K562 (cell line): ENCODE measurements around the gene NVL. TPM values are rescaled to one million over a fixed set of nuclear protein-coding genes. Genes with fewer than 3 reads are reported as not detected.
A peak's percentile ranks its signal among the peaks of the same experiment; 100 is the strongest.

Experiments
- ARNT ChIP-seq, 2 experiments: fragments of 450-650 bp; IDR thresholded peaks; 2 replicates each; pipeline ENCODE4 v1.6.1; 2016; ENCODE audit warnings: mild to moderate bottlenecking in 1 of 2
- CBX1 ChIP-seq: sonication (generic); IDR thresholded peaks from 2 replicates; pipeline ENCODE4 v1.6.1; 2016; ENCODE audit warnings: antibody characterized with exemption, low read depth, mild to moderate bottlenecking
- CEBPG ChIP-seq, 3 experiments: fragments of 200-800 bp in 1 of 3; sonication (Bioruptor generic) in 1 of 3; sonication (generic) in 1 of 3; formaldehyde crosslinking in 1 of 3; IDR thresholded peaks in 2 of 3; conservative IDR thresholded peaks in 1 of 3; 2 replicates each; pipeline versions ENCODE4 v1.6.1 to v1.8.0; 2016 to 2022; ENCODE audit warnings: missing compliant biosample characterization in 2 of 3, missing genetic modification characterization in 2 of 3, mild to moderate bottlenecking in 1 of 3, missing genetic modification reagents in 1 of 3
- ELK1 ChIP-seq: sonication (generic); formaldehyde crosslinking; IDR thresholded peaks from 2 replicates; pipeline ENCODE4 v1.8.1; 2022; ENCODE audit warnings: missing genetic modification reagents
- HDAC1 ChIP-seq, 2 experiments: fragments of 450-650 bp; IDR thresholded peaks; 2 replicates each; pipeline ENCODE4 v1.6.1; 2016 to 2017; ENCODE audit warnings: inconsistent platforms in 1 of 2, mild to moderate bottlenecking in 1 of 2, moderate library complexity in 1 of 2
- ID3 ChIP-seq, 2 experiments: fragments of 250-450 bp in 1 of 2; fragments of 450-650 bp in 1 of 2; sonication (Bioruptor Pico) in 1 of 2; IDR thresholded peaks; 2 replicates each; pipeline versions ENCODE4 v1.6.1 to v1.8.0; 2016 to 2021; ENCODE audit warnings: mild to moderate bottlenecking in 2 of 2, moderate library complexity in 2 of 2, missing compliant biosample characterization in 1 of 2, missing genetic modification characterization in 1 of 2
- IRF1 ChIP-seq: sonication (generic); formaldehyde crosslinking; IDR thresholded peaks from 2 replicates; pipeline ENCODE4 v1.8.0; 2022; ENCODE audit warnings: missing genetic modification reagents, mild to moderate bottlenecking, borderline replicate concordance
- NCOR1 ChIP-seq: fragments of 450-650 bp; IDR thresholded peaks from 2 replicates; pipeline ENCODE4 v1.6.1; 2016; ENCODE audit warnings: mild to moderate bottlenecking, moderate library complexity
- OTX1 ChIP-seq: fragments of 450-650 bp; formaldehyde crosslinking; IDR thresholded peaks from 2 replicates; pipeline ENCODE4 v1.4.0; 2022; ENCODE audit warnings: mild to moderate bottlenecking
- POLR3A ChIP-seq: IDR thresholded peaks from 2 replicates; pipeline ENCODE4 v1.6.1; 2011; ENCODE audit warnings: borderline replicate concordance, mild to moderate bottlenecking, moderate library complexity; ENCODE audit not compliant: insufficient read length, insufficient read depth; ENCODE audit errors: extremely low read depth
- RREB1 ChIP-seq: fragments of 250-450 bp; sonication (Bioruptor Pico); IDR thresholded peaks from 2 replicates; pipeline ENCODE4 v1.4.0; 2020
- SMARCC2 ChIP-seq: fragments of 450-650 bp; IDR thresholded peaks from 2 replicates; pipeline ENCODE4 v1.6.1; 2017; ENCODE audit warnings: antibody characterized with exemption, moderate library complexity, mild to moderate bottlenecking, low read depth
- ZNF175 ChIP-seq: fragments of 200-800 bp; sonication (Bioruptor generic); IDR thresholded peaks from 2 replicates; pipeline ENCODE4 v1.6.1; 2016; ENCODE audit warnings: low read depth, mild to moderate bottlenecking, missing genetic modification characterization, missing compliant biosample characterization
- ZNF589 ChIP-seq: fragments of 200-800 bp; sonication (Bioruptor generic); IDR thresholded peaks from 2 replicates; pipeline ENCODE4 v1.6.1; 2016; ENCODE audit warnings: low read depth, missing genetic modification characterization, missing compliant biosample characterization
- ZNF655 ChIP-seq: fragments of 250-450 bp; sonication (Bioruptor Pico); IDR thresholded peaks from 2 replicates; pipeline ENCODE4 v1.5.0; 2021
- ZSCAN29 ChIP-seq: fragments of 450-650 bp; IDR thresholded peaks from 2 replicates; pipeline ENCODE4 v1.6.1; 2017
- ZZZ3 ChIP-seq: fragments of 450-650 bp; IDR thresholded peaks from 2 replicates; pipeline ENCODE4 v1.6.1; 2016; ENCODE audit warnings: antibody characterized with exemption, mild to moderate bottlenecking, moderate library complexity
- polyA plus RNA-seq, 8 experiments: library from polyadenylated mRNA; depleted of rRNA in 4 of 8; stranded (reverse) in 5 of 8; unstranded in 3 of 8; fragments of >200 nt; fragmentation: Nextera tagmentation in 2 of 8; fragmentation: Illumina TruSeq in 1 of 8; extraction: Ambion mirVana in 2 of 8; extraction: Trizol in 1 of 8; gene quantifications; 2 replicates each; pipeline versions ENCODE4 v1.2.1 to v1.2.3, GENCODE V29; 2011 to 2014; ENCODE audit warnings: inconsistent platforms in 1 of 8, missing spikeins in 1 of 8
- total RNA-seq, 7 experiments: library from RNA; depleted of rRNA in 6 of 7; stranded (reverse); fragments of >200 nt in 6 of 7; fragmentation: Illumina TruSeq in 2 of 7; extraction: Trizol in 2 of 7; gene quantifications; 2 replicates each; pipeline versions ENCODE4 v1.2.1 to v1.2.3, GENCODE V29; 2011 to 2021; ENCODE audit warnings: low replicate concordance in 1 of 7

Gene NVL
- total and polyA plus RNA-seq, 9 of the 15 experiments (the other 6 are each of a cell fraction or from before 2014, with no cell fraction given), result 32.5 to 86.6 (median 62.9) TPM

GRCh38 chr1:224262373-224263054 lies 67.5 kb downstream of the NVL start (continued):
- TF ChIP-seq RREB1 (CRISPR knock-in tag) (no peak), SMARCC2 (peak; percentile 77; the same call in 1 of the 2 replicates), CEBPG (CRISPR knock-in tag; IDR thresholded peaks at IDR 0.05) (no peak), CEBPG (tag; conservative IDR thresholded peaks at IDR 0.05 in 1 of 2, IDR thresholded peaks at IDR 0.05 in 1 of 2) (no peak), ID3 (CRISPR knock-in tag; IDR thresholded peaks at IDR 0.05) (no peak), ID3 (tag; IDR thresholded peaks at IDR 0.05) (no peak), ZNF655 (no peak), ZNF589 (no peak), ZSCAN29 (no peak), ZNF175 (CRISPR knock-in tag) (no peak), HDAC1 (IDR thresholded peaks at IDR 0.05) (peak in 1 of 2 experiments; percentile 88; a peak in 2 of 4 replicates), ARNT (IDR thresholded peaks at IDR 0.05) (0 out of 4 replicates have a peak, but pooled peaks of 1 of the 2 experiments have one; percentile 34), CBX1 (no peak), OTX1 (CRISPR knock-in tag) (no peak), IRF1 (CRISPR knock-in tag) (no peak), NCOR1 (0 out of 2 replicates have a peak, but pooled peaks have one; percentile 16), ZZZ3 (no peak), POLR3A (no peak), ELK1 (CRISPR knock-in tag) (no peak)
